CD4-positive, alpha-beta T cell treated with Interleukin-4 for 4 hours (primary cell): Measurements from ENCODE around the gene ZNF677.
A peak's percentile ranks its signal among the peaks of the same experiment; 100 is the strongest.
"Not testable (repeated sequence)": the region's sequence is repeated elsewhere in the genome, so short reads cannot be mapped to it uniquely, and the experiment has no call there.

Experiments
- DNase-seq: peaks from one replicate; pipeline ENCODE4 v3.0.0-alpha.2; 2020

Gene ZNF677

GRCh38 chr19:53192771-53193534 is 61.7 kb downstream of the ZNF677 start, which contains the start of gene ZNF665:
Gene ZNF665 (minus strand): TSS chr19:53193358. CDS start chr19:53182898, 10,460 bp downstream.
- peak; percentile 82 for DNase-seq

DNA sequence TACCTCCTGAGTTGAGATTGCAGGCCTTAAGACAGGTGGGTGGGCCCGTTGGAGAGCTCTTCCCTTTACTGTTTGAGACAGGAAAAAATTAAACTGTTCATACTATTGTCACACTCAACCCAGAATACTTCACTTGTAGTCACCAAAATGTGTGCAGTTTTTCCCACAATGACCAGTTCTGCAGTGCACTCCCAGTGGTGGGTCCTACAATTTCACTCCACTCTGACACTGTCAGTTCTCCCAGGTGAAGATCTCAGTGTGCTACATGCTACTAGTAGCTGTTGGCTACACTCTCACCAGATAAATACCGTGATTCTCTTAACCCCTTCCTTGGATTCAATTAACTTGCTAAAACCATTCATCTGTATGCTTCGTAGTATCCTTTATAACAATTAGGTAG is 64.4 kb downstream of the ZNF677 start:
- no peak for DNase-seq

DNA sequence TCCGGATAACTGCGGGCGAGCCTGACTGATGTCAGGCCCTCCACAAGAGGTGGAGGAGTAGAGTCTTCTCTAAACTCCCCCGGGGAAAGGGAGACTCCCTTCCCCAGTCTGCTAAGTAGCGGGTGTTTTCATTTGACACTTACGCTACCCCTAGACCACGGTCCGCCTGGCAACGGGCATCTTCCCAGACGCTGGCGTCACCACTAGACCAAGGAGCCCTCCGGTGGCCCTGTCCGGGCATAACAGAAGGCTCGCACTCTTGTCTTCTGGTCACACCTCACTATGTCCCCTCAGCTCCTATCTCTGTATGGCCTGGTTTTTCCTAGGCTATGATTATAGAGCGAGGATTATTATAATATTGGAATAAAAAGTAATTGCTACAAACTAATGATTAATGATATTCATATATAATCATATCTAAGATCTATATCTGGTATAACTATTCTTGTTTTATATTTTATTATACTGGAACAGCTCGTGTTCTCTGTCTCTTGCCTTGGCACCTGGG is 64.9 kb downstream of the ZNF677 start:
- not testable (repeated sequence) for DNase-seq
